ENCODE results near the gene NFIB.

NFIB gene

GRCh38 chr9:14350349-14350728, 36.4 kb upstream of the NFIB start:
- H3K9me3 ChIP-seq (ENCODE audit: severe bottlenecking): no peaks in the 10 kb centered on the region
- H3K27ac ChIP-seq: no peak overlapping the region
- peaks cover 26% of the 10 kb centered on the region for H3K27me3 ChIP-seq (ENCODE audit: insufficient read depth, low read depth, severe bottlenecking)
- no peak for DNase-seq
- no peaks in the 10 kb centered on the region for H3K36me3 ChIP-seq
- H3K4me3 ChIP-seq (ENCODE audit: low read depth, low read length): no peak overlapping the region
- no peak for TF ChIP-seq CTCF (IDR thresholded peaks at IDR 0.05; ENCODE audit: low read depth, low read length)

- TF ChIP-seq CTCF (IDR thresholded peaks at IDR 0.05; ENCODE audit: low read depth, low read length): no peak
- Histone ChIP-seq H3K36me3 (no peaks in the 10 kb centered on the region), H3K9me3 (ENCODE audit: severe bottlenecking) (no peaks in the 10 kb centered on the region), H3K27me3 (ENCODE audit: insufficient read depth, low read depth, severe bottlenecking) (peaks cover 26% of the 10 kb centered on the region), H3K27ac (no peak overlapping the region), H3K4me3 (ENCODE audit: low read depth, low read length) (no peak overlapping the region)
- DNase-seq: no peak
Measured at GRCh38 chr9:14349447-14350348, 35.8 kb upstream of the NFIB start.

- Histone ChIP-seq H3K36me3 (no peaks in the 10 kb centered on the region), H3K4me3 (ENCODE audit: low read depth, low read length) (peak overlapping the region; percentile 49), H3K27ac (no peak overlapping the region), H3K9me3 (ENCODE audit: severe bottlenecking) (no peaks in the 10 kb centered on the region), H3K27me3 (ENCODE audit: insufficient read depth, low read depth, severe bottlenecking) (peaks cover 26% of the 10 kb centered on the region)
- no peak for TF ChIP-seq CTCF (IDR thresholded peaks at IDR 0.05; ENCODE audit: low read depth, low read length)
- DNase-seq: no peak
Measured at GRCh38 chr9:14349146-14349446, 35.2 kb upstream of the NFIB start.

GRCh38 chr9:14348373-14349145, 34.6 kb upstream of the NFIB start:
- no peak overlapping the region for H3K27ac ChIP-seq
- H3K9me3 ChIP-seq (ENCODE audit: severe bottlenecking): no peaks in the 10 kb centered on the region
- H3K36me3 ChIP-seq: no peaks in the 10 kb centered on the region
- no peak for TF ChIP-seq CTCF (IDR thresholded peaks at IDR 0.05; ENCODE audit: low read depth, low read length)
- peaks cover 26% of the 10 kb centered on the region for H3K27me3 ChIP-seq (ENCODE audit: insufficient read depth, low read depth, severe bottlenecking)
- DNase-seq: no peak
- peak overlapping the region; percentile 49 for H3K4me3 ChIP-seq (ENCODE audit: low read depth, low read length)

- Histone ChIP-seq H3K27ac (no peak overlapping the region), H3K4me3 (ENCODE audit: low read depth, low read length) (peak overlapping the region; percentile 49), H3K36me3 (no peaks in the 10 kb centered on the region), H3K9me3 (ENCODE audit: severe bottlenecking) (no peaks in the 10 kb centered on the region), H3K27me3 (ENCODE audit: insufficient read depth, low read depth, severe bottlenecking) (peaks cover 26% of the 10 kb centered on the region)
- no peak for TF ChIP-seq CTCF (IDR thresholded peaks at IDR 0.05; ENCODE audit: low read depth, low read length)
- no peak for DNase-seq
Measured at GRCh38 chr9:14348123-14348372, 34.1 kb upstream of the NFIB start.

All from WERI-Rb-1 (cell line).